Stomach (tissue), 4 donors: ENCODE measurements around the gene TTYH3.

Experiments
- CTCF ChIP-seq, 7 experiments: fragments of 450-650 bp in 4 of 7; fragments of 200-600 bp in 3 of 7; sonication (generic) in 3 of 7; IDR thresholded peaks; one replicate each; pipeline ENCODE4 v1.5.1; 2016 to 2019; ENCODE audit warnings: antibody characterized with exemption in 7 of 7, control low read depth in 2 of 7, mild to moderate bottlenecking in 1 of 7
- POLR2A ChIP-seq, 4 donors: fragments of 450-650 bp; IDR thresholded peaks; one replicate each; pipeline ENCODE4 v1.6.1; 2016; ENCODE audit warnings: antibody characterized with exemption in 4 of 4, control low read depth in 2 of 4, mild to moderate bottlenecking in 1 of 4, moderate library complexity in 1 of 4

GRCh38 chr7:2597273-2597640 is 34.5 kb upstream of the TTYH3 start:
- TF ChIP-seq POLR2A (IDR thresholded peaks at IDR 0.05) (no peak), CTCF (IDR thresholded peaks at IDR 0.05) (no peak)
